HG02840 (cell line): ENCODE data around the gene ARRDC3.
A peak's percentile ranks its signal among the peaks of the same experiment; 100 is the strongest.
"Not testable (repeated sequence)": the region's sequence is repeated elsewhere in the genome, so short reads cannot be mapped to it uniquely, and the experiment has no call there.

Experiments used
- ATAC-seq: cut with Tn5 transposase; IDR thresholded peaks from one replicate; pipeline ENCODE4 v1.9.1; 2021; ENCODE audit warnings: mild to moderate bottlenecking, moderate library complexity, moderate number of reproducible peaks; ENCODE audit not compliant: unreplicated experiment, low FRiP score

ARRDC3 gene, protein sequence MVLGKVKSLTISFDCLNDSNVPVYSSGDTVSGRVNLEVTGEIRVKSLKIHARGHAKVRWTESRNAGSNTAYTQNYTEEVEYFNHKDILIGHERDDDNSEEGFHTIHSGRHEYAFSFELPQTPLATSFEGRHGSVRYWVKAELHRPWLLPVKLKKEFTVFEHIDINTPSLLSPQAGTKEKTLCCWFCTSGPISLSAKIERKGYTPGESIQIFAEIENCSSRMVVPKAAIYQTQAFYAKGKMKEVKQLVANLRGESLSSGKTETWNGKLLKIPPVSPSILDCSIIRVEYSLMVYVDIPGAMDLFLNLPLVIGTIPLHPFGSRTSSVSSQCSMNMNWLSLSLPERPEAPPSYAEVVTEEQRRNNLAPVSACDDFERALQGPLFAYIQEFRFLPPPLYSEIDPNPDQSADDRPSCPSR

DNA sequence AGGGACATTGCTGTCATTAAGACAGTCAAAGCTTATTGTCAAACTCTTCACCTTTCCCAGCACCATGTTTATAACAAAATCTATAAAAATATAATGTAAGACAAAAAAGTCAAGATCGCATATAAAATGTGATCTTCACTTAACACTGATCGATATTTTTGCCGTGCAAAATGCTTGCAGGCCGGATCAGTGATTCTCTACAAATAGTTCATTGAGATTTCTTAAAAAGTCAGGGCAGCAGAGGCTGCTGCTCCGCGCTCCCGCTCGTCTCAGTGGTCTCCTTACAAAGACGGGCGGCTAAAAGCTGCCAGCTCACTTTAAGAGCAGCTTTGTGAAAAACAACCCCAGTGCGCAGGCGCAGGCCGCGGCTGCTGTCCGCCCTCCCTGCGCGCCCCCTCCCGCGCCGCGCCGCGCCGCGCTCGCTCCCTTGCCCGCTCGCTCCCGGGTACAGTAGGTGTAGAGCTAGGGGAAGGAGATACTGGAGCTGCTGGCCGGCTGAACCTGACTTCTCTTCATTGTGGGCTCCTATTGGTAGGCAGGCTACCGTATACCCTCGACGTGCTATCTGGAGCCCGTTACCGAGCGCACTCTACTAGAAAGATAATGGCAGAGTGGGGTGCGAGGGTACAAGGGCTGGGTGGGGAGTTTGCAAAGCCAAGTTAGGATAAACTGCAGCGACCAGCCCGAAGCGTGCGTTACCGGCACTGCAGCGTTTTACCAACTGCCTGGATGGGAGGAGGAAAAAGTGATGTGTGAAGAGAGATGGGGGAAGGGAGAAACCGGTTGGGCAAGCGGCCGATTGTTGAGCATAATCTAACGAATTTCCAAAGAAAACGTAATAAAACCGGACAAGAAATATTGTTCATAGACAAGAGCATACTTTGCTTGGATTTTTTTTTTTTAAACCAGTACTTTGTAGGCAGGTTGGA lies at the start of gene ARRDC3:
Gene ARRDC3 (minus strand): TSS at position 291 of the 929 bp plus-strand sequence. CDS start 225 bp downstream, at position 66.
- peak; percentile 49 for ATAC-seq

DNA sequence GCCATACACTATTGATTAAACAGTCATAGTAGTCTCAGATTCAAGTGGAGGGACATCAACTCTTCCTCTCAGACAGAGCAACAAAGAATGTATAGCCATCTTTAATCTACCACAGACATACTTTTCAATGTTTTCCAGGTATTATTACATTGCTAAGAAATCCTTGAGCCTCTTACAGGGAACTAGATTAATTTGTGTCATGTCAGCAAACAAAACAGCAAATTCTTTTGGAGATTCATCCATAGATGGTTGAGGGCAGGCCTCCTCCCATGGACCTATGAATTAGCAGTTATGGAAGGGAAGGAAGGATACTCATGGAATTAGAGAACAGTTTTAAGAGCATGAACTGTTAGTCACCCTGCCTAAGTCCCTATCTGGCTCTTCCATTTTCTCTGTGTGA lies 47.8 kb upstream of the ARRDC3 start:
- no peak for ATAC-seq

DNA sequence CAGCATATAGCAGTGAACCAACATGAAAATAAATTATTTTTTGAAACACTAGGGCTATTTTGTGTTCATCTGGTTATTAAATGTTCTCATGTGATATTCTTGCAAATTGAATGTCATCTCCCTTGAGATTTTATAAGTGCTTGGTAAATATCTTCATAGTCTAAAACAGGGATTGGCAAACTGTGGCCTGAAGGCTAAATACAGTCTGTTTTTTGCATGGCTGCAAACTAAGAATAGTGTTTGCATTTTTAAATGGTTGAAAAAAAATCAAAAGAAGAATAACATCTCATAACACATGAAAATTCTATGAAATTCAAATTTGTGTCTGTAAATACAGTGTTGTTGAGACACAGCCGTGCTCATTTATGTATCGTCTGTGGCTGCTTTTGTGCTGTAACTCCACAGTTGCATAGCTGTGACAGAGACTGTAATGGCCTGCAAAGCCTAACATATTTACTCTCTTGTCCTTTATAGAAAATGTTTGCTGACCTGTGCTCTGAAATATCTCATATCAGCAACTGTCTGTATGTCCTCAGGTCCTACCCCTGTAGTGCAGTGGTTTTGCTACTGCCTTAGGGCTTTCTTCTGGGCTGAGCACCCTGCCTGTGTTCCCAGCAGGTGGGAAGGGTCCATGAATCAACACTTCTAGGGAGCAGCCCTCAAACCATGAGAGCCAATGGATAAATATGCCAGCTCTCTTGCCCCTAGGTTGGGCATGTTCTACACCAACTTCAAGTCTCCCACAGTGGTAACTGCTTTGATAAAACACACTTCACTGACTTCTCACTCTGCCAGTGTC lies 41.7 kb upstream of the ARRDC3 start:
- ATAC-seq: no peak

DNA sequence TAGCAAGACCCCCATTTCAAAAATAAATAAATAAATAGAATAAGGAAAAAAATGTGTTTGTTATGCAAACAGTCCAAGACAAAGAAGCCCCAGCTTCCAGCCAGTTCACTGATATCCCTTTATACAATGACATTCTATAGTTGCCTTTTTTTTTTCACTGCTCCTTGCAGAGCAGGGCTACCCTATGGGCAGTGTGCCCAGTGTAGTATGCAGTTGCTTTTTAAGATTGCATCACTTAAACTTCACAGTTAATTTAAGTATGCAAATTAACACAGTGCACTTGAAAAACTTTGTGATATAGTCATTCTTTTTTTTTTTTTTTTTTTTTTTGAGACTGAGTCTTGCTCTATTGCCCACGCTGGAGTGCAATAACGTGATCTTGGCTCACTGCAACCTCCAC lies 40.8 kb upstream of the ARRDC3 start:
- ATAC-seq: no peak

DNA sequence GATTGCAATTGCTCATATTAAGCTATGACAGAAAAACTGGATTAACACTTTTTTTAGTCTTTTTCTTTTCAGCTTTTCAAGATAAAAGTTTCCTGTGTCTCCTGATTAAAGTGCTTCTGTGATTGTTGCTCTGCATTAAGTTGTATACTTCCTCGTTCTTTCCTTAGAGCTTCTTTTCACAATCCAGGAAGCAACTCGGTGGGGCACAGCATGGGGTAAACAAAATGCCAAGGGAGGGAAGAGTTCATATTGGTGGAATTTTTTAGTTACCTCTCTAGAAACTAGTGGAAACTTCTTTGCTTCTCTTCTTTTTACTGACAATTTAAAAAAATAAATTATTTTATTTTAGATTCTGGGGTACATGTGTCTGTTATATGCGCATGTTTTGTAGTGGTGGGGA lies 37.8 kb upstream of the ARRDC3 start:
- ATAC-seq: no peak

DNA sequence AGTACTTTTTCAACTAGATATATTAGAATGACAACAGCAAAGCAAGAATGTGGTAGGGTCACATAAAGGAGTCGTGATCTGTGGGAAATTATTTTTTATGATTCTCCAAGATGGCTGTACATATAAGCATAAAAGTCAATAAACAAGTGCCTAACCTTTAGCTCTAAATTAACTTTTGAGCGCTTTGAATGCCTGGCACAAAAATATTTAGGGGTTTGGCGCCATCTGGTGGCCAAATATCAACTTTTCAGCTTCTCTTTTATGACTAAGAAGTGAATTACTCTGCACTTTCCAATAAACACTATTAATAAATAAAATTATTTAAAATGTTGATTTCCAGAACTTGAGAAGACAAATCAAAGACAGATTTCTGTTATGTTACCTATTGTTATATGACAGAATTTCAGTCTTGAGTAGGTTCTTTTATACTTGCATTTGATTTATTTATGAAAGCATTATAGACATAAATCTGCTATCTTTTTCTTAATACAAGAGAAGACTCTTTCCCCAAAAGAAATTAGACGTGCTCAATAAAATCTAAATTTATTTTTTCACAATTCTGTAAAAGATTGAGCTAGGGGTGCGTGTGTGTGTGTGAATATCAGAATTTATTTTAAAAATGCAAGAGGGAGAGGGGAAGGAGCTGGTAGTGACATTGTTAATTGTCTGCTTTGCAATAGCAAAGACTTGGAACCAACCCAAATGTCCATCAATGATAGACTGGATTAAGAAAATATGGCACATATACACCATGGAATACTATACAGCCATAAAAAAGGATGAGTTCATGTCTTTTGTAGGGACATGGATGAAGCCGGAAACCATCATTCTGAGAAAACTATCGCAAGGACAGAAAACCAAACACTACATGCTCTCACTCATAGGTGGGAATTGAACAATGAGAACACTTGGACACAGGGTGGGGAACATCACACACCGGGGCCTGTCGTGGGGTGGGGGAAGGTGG lies 36.7 kb upstream of the ARRDC3 start:
- ATAC-seq: no peak

DNA sequence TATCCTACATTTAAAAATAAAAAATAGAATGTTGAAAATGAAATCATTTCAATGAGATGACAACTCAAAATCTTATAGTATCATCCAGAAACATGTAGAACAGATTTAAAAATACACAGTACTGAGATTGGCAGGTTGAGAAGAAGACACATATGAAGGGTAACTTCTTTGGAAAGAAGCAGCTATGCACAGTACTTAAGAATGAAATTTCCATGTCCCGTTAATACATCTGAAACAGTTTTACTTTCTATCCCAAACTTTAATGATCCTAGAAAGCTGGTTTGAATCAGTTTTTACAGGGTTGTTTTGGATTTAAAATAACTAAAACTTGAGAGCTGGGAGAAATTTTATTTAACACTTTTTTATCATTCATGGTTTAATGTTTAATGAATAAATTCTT lies 36.0 kb upstream of the ARRDC3 start:
- ATAC-seq: no peak

DNA sequence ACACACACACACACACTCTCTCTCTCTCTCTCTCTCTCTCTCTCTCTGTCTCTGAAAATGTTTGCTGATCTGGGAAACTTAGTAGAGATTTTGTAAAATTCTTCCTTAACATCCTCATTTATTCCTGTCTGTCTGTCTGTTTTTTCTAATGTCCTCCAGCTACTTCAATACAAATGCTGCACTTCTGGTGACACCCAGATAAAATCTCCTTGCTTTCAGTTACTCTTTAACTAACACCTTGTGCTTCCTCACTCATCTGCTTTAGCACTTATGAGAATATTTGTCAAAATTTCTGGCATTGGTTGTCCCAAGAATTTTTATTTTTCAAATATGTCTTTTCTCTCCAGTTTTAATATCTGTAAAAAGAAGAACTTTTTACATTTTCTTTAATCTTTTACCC lies 35.0 kb upstream of the ARRDC3 start:
- no peak for ATAC-seq

DNA sequence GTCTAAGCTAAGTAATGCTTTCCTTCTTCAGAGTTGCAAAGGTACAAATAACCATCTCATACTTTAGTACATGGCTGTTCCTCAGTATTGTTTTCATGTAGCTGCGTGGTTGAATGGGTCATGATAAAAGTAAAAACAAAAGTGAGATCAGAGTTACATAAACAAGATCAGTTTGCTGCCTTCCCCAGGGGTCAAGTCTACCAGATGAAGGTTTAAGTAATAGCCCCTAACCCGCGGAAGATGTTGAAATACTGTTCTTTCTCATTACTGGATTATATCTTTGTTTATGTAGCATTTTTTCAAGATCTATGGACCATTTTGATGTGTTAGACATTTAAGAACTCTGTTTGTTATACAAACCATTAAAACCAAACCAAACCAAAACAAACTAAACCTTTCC lies 34.1 kb upstream of the ARRDC3 start:
- ATAC-seq: no peak

DNA sequence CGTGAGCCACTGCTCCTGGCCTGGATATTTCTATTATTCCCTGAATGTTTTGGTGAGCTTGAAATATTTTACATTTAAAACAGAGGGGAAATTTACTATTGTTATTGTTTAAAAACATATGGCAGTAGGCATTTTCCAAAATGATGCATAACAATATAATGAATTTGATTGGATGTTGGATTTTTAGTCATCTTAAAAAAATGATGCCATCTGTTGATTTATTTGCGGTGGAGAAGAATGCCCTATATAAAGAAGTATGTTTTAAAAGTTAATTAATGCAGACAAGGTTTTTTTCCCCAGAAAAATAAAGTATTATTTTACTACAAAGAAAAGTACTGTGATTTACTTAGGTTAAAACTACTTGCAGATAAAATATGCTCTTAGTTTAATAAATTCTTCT lies 33.4 kb upstream of the ARRDC3 start:
- no peak for ATAC-seq

DNA sequence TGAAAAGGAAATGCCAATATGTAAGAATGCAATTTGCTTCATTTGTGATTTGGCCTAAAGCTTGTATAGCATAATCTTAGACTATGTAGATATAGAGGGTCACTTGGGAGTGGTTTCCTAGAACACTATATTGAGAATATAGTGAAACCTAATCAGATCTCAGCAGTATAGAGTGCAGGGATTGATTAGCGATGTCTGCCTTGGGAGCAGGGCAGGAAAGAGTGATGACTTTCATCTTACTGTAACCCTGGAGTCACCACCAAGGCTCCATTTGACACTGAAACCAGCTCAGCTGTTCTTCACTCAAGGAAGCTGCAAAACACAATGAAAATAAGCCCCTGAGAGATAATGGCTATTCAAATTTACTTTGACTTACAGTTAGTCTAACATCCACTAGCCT lies 26.2 kb upstream of the ARRDC3 start:
- ATAC-seq: no peak

DNA sequence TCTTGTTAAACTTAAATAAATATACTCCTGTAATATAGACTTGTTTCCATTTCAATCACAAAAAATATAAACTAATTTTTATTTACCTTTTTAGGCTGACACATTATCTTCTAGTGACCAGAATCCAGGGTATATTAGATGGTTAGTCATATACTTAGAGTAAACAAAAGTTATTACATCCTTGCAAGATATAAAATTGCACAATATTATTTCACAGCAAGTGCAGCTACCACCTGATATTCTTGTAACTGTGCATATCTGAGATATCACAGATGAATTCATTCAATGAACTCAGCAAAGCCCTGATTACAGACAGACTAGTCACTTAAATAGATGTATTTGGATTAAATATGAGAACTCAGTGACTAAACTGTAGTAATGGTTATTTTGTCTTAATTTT lies 25.6 kb upstream of the ARRDC3 start:
- ATAC-seq: no peak

DNA sequence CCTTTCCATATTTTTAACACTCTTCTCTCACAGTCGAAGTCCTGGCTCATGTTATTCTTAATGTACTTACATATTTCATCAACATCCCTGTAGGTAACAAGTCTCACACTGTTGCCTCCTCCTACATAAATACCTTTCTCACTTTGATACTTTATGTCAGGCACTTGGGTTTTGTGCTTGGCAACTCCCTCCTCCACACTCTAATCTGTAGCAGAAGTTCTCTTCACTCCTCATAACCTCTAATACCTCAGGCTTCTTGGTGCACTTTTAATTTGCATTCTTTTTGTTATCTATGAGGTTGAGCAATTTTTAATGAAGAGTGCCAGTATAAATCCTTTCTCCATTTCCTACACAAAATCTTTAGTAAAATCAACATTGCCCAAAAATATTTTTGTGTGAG lies 24.1 kb upstream of the ARRDC3 start:
- no peak for ATAC-seq

DNA sequence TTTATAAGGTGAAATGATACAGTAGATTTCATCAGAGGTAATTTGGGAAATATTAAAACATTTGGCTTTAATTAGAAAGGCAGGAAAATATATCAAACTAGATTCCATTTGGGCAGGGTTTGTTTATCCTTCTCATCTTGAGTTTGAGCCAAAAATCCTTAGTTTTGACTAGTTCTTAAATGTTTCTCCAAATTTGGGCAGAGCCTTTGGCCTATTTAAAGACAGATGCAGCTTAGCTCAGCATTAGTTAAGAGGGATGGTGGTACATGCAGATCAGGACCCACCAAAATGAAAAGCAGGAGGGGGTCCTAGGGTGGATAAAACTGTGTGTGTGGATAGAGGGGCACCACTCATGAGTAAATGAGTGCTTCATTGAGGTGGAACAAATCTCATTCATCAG lies 20.3 kb upstream of the ARRDC3 start:
- no peak for ATAC-seq

DNA sequence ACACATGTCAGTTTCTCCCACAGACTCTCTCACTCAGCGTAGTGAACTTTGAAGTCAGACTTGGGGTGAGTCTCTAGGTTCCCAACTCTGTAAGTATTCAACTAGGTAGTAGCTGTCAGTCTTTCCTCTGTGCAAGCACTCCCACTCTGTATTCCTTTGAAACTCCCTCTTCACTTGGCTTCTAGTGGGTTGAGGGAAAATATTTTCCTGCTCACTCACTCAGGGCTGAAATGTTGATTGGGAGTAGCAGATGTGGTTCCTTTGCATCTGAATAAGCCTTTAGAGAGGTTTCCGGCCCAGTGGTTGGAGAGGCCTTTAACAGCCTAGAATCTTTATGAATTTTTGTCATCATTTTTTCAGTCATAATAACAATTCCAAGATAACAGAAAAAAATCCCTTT lies 18.1 kb upstream of the ARRDC3 start:
- no peak for ATAC-seq

DNA sequence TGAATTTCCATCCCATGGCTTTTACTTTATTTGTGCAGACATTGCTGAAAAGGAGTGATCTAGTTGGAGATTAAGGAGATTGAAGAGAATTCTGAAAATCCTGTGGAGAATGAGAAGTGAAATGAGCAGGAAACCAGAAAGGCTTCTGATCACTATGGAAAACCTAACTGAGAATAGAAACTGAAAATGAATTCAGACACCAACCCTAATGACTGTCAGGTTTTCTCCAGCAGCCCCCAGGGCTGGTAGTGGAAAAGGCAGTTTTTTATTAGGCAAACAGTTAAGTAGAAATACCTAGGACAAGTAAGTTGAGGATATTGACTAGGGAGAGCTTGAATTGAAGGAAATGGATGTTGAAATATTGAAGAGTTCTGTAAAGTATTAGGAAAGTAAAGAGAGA lies 14.7 kb upstream of the ARRDC3 start:
- no peak for ATAC-seq

DNA sequence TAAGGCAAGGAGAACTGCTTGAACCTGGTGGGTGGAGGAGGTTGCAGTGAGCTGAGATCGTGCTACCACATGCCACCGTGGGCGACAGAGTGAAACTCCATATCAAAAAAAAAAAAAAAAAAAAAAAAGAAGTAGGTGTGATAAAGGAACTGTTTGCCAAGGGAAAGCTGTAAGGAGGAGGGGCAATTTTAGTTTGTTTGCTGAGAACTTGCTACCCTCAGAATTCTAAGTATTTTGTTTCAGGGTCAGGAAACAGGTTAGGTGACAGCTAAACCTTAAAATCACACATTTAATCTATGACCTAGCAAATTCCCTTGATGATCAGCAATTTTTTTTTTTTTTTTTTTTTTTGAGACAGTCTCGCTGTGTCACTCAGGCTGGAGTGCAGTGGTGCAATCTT lies 7.2 kb upstream of the ARRDC3 start:
- ATAC-seq: no peak

DNA sequence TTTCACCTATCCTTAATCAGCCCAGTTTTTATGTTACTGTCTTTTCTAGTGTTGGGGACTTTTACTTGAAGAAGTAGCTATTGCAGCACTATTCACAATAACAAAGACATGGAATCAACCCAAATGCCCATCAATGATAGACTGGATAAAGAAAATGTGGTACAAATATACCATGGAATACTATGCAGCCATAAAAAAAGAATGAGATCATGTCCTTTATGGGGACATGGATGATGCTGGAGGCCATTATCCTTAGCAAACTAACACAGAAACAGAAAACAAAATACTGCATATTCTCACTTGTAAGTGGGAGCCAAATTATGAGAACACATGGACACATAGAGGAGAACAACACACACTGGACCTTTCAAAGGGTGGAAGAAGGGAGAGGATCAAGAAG lies 6.4 kb upstream of the ARRDC3 start:
- not testable (repeated sequence) for ATAC-seq

DNA sequence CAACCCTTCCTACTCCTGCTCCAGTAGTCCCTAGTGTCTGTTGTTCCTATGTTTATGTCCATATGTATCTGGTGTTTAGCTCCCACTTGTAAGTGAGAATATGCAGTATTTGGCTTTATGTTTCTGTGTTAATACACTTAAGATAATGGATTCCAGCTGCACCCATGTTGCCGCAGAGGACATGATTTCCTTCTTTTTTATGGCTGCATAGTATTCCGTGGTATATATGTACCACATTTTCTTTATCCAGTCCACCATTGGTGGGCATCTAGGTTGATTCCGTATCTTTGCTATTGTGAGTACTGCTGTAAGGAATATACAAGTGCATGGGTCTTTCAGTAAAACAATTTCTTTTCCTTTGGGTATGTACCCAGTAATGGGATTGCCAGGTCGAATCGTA lies 5.2 kb upstream of the ARRDC3 start:
- ATAC-seq: no peak

DNA sequence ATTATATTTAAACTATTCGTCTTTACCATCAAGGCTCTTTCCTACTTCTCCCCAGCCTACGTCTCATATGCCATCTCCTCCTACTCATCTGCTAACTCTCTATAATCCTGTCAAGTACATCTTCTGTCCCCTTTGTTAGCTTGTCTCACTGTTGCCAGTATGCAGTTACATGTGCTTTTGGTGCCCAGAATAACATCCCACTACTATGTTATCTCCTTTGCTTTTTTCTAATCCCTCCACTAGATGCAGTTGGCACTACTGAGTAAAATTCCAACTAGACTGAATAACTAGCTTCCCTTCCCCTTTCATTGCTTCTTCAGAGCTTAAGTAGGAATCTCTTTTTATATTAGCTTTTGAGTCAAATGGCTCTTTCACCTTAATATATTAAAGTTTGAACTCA lies 3.0 kb upstream of the ARRDC3 start:
- no peak for ATAC-seq
